ENCODE data around the gene NPPA. TPM values are rescaled to one million over a fixed set of nuclear protein-coding genes. Genes with fewer than 3 reads are reported as not detected.

Gene NPPA
- total and polyA plus RNA-seq, 10 of the 15 experiments (the other 5 are each of a cell fraction or from before 2014, with no cell fraction given): 0.31 to 0.39 TPM; not detected in 8

GRCh38 chr1:11882814-11883538, 35.4 kb upstream of the NPPA start:
- H3K79me2 ChIP-seq (ENCODE audit: control insufficient read depth, insufficient read depth, low read length): no peaks in the 10 kb centered on the region
- RAD21 ChIA-PET (ENCODE audit: unreplicated experiment): interaction anchor here (1.0 kb wide), 1 partner anchor 97 kb away, joined by 3 read pairs; no protein-coding TSS in a partner anchor
- DNase-seq (ENCODE audit: low read depth, low spot score) (no peak), ATAC-seq (peak; percentile 71), FAIRE-seq (no peak)
- SMC1A ChIA-PET (ENCODE audit: uncharacterized antibody, unreplicated experiment): interaction anchor here (0.8 to 1.4 kb wide), 2 partner anchors 9 to 43 kb away, joined by 3 read pairs; no protein-coding TSS in a partner anchor
- no peak overlapping the region for H3K9ac ChIP-seq (ENCODE audit: control insufficient read depth, insufficient read depth, low read length)
- no peaks in the 10 kb centered on the region for H3K36me3 ChIP-seq (ENCODE audit: control insufficient read depth in 2 of 2, insufficient read depth in 2 of 2, low read length in 1 of 2)
- no peaks in the 10 kb centered on the region; a peak in 1 of 4 replicates for H3K27me3 ChIP-seq (replicated peaks in 1 of 2; ENCODE audit: control insufficient read depth in 2 of 2, insufficient read depth in 2 of 2, low read length in 1 of 2)
- H3K27ac ChIP-seq (ENCODE audit: control insufficient read depth, insufficient read depth): no peak overlapping the region
- no peak overlapping the region for H3K4me3 ChIP-seq
- H3K9me3 ChIP-seq (replicated peaks; ENCODE audit: control insufficient read depth, insufficient read depth, low read length): no peaks in the 10 kb centered on the region
- in situ Hi-C loops (cut with MboI) (no loop called here), intact Hi-C loops (cut with micrococcal nuclease; ENCODE audit: unreplicated experiment) (no loop called here)
- H3K4me1 ChIP-seq (ENCODE audit: control insufficient read depth, insufficient read depth, low read length): no peaks in the 10 kb centered on the region
- POLR2A ChIA-PET: no interaction called here
- no peak overlapping the region for H3K4me2 ChIP-seq (ENCODE audit: control insufficient read depth, insufficient read depth)
- BruUV-seq (replicated peaks): no TSS peak
- CTCF ChIA-PET: interaction anchor here (1.6 kb wide), 1 partner anchor 10 kb away, joined by 6 read pairs; no protein-coding TSS in a partner anchor
- H2AFZ ChIP-seq (ENCODE audit: control insufficient read depth, low read depth, low read length): no peak overlapping the region
- WGBS (ENCODE audit: insufficient coverage, insufficient replicate concordance, low lambda C conversion rate, missing lambda C conversion rate): 40% methylated on average over 13 of the region's 13 CpGs
- no peaks in the 10 kb centered on the region for H4K20me1 ChIP-seq (ENCODE audit: control insufficient read depth, insufficient read depth)
- TF ChIP-seq, protein P1, sequence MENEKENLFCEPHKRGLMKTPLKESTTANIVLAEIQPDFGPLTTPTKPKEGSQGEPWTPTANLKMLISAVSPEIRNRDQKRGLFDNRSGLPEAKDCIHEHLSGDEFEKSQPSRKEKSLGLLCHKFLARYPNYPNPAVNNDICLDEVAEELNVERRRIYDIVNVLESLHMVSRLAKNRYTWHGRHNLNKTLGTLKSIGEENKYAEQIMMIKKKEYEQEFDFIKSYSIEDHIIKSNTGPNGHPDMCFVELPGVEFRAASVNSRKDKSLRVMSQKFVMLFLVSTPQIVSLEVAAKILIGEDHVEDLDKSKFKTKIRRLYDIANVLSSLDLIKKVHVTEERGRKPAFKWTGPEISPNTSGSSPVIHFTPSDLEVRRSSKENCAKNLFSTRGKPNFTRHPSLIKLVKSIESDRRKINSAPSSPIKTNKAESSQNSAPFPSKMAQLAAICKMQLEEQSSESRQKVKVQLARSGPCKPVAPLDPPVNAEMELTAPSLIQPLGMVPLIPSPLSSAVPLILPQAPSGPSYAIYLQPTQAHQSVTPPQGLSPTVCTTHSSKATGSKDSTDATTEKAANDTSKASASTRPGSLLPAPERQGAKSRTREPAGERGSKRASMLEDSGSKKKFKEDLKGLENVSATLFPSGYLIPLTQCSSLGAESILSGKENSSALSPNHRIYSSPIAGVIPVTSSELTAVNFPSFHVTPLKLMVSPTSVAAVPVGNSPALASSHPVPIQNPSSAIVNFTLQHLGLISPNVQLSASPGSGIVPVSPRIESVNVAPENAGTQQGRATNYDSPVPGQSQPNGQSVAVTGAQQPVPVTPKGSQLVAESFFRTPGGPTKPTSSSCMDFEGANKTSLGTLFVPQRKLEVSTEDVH (IDR thresholded peaks at IDR 0.05; ENCODE audit: low read depth, partially characterized antibody): no peak
- TF ChIP-seq EGR1 (IDR thresholded peaks at IDR 0.05; ENCODE audit: borderline replicate concordance in 1 of 2, low read depth in 2 of 2, low read length in 2 of 2) (no peak), NFIC (IDR thresholded peaks at IDR 0.05; ENCODE audit: low read depth, low read length) (no peak), FOXM1 (IDR thresholded peaks at IDR 0.05; ENCODE audit: low read depth, low read length) (no peak), YY1 (IDR thresholded peaks at IDR 0.05; ENCODE audit: low read depth, low read length) (no peak), KAT2A (conservative IDR thresholded peaks at IDR 0.05; ENCODE audit: control insufficient read depth, low read depth, low read length) (no peak), GATAD2B (conservative IDR thresholded peaks at IDR 0.05; ENCODE audit: low read depth) (no peak), EED (IDR thresholded peaks at IDR 0.05; ENCODE audit: low read depth) (no peak), MEF2B (IDR thresholded peaks at IDR 0.05; ENCODE audit: partially characterized antibody, poor library complexity, severe bottlenecking) (no peak), LARP7 (IDR thresholded peaks at IDR 0.05) (no peak), ELK1 (IDR thresholded peaks at IDR 0.05; ENCODE audit: low read depth, low read length) (no peak), SMAD1 (IDR thresholded peaks at IDR 0.05; ENCODE audit: low read depth, partially characterized antibody) (no peak)
- TF ChIP-seq, protein P2, sequence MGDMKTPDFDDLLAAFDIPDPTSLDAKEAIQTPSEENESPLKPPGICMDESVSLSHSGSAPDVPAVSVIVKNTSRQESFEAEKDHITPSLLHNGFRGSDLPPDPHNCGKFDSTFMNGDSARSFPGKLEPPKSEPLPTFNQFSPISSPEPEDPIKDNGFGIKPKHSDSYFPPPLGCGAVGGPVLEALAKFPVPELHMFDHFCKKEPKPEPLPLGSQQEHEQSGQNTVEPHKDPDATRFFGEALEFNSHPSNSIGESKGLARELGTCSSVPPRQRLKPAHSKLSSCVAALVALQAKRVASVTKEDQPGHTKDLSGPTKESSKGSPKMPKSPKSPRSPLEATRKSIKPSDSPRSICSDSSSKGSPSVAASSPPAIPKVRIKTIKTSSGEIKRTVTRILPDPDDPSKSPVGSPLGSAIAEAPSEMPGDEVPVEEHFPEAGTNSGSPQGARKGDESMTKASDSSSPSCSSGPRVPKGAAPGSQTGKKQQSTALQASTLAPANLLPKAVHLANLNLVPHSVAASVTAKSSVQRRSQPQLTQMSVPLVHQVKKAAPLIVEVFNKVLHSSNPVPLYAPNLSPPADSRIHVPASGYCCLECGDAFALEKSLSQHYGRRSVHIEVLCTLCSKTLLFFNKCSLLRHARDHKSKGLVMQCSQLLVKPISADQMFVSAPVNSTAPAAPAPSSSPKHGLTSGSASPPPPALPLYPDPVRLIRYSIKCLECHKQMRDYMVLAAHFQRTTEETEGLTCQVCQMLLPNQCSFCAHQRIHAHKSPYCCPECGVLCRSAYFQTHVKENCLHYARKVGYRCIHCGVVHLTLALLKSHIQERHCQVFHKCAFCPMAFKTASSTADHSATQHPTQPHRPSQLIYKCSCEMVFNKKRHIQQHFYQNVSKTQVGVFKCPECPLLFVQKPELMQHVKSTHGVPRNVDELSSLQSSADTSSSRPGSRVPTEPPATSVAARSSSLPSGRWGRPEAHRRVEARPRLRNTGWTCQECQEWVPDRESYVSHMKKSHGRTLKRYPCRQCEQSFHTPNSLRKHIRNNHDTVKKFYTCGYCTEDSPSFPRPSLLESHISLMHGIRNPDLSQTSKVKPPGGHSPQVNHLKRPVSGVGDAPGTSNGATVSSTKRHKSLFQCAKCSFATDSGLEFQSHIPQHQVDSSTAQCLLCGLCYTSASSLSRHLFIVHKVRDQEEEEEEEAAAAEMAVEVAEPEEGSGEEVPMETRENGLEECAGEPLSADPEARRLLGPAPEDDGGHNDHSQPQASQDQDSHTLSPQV (IDR thresholded peaks at IDR 0.05): no peak
- TF ChIP-seq, protein P3, sequence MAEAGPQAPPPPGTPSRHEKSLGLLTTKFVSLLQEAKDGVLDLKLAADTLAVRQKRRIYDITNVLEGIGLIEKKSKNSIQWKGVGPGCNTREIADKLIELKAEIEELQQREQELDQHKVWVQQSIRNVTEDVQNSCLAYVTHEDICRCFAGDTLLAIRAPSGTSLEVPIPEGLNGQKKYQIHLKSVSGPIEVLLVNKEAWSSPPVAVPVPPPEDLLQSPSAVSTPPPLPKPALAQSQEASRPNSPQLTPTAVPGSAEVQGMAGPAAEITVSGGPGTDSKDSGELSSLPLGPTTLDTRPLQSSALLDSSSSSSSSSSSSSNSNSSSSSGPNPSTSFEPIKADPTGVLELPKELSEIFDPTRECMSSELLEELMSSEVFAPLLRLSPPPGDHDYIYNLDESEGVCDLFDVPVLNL (IDR thresholded peaks at IDR 0.05; ENCODE audit: low read depth, low read length): no peak

Measured in GM12878 (cell line).